IPS DF 4.7 (cell line): ENCODE data around the gene SLC39A12.
"Not testable (repeated sequence)": the region's sequence is repeated elsewhere in the genome, so short reads cannot be mapped to it uniquely, and the experiment has no call there.

Source experiments
- DNase-seq: peaks from one replicate; pipeline ENCODE4 v3.0.0-alpha.2; 2013; ENCODE audit warnings: low spot score; ENCODE audit errors: extremely low read depth

SLC39A12 gene

GRCh38 chr10:17951868-17952371 lies at the start of gene SLC39A12:
Gene SLC39A12 (plus strand): TSS chr10:17951918. CDS start chr10:17953277, 1,359 bp downstream.
- no peak for DNase-seq

DNA sequence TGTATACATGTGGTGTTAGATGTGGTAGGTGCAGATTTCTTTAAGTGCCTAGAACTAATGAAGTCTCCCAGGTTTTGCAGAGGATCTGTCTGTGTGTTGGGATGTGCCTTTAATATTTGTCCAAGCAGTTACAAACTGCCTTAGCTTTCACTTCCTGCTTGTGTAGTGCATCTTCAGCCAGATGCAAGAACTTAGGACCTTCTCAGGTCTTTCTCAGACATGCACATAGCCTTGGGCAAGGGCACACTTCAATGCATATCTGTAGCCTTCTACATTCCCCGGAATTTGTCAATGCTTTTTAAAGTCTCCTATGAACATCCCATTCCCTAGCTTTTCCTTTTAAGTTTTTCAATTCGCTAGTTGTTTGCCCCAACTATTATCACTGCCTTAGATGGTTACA lies 47.2 kb upstream of the SLC39A12 start:
- no peak for DNase-seq

GRCh38 chr10:17905491-17905890 lies 46.2 kb upstream of the SLC39A12 start:
- no peak for DNase-seq

GRCh38 chr10:17906002-17906401 lies 45.7 kb upstream of the SLC39A12 start:
- no peak for DNase-seq

DNA sequence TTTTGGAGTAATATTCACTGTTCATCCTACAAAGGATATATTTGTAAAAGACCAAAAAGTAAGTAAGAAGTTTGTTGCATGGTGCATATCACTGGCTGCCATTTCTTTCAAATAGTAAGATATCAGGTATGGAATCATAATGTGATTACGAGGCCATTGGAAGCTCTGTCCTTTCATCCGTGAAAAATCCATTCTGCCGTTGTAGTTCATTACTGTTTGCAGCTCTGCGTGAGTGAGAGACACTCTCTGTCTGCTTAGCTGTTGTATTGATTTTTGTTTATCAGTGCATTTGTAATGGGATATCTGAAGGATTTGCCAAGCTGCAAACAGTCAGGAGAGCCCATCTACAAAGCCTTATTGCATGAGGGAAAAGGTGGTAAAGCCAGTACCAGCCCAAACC lies 44.1 kb upstream of the SLC39A12 start:
- no peak for DNase-seq

DNA sequence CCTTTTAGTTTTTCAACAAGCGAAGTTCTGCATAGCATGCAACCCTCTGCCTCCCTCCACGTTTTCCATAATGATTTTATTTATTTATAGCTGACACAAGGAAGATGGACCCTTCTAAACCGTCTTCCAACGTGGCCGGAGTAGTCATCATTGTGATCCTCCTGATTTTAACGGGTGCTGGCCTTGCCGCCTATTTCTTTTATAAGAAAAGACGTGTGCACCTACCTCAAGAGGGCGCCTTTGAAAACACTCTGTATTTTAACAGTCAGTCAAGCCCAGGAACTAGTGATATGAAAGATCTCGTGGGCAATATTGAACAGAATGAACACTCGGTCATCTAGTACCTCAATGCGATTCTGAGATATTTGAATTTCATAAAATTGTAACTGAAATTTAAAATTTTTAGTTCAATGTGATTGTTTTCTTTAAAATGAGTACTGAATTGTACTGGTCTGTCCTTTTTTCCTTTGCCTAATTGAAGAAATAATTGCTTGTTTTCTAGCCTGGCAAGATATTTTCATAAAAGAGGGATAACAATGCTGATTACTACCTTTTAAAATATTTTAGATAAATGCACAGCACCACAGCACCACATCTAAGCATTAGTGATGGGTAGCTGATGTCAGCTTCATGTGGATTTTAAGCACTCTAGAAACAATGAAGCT lies 41.5 kb upstream of the SLC39A12 start:
- DNase-seq = no peak

DNA sequence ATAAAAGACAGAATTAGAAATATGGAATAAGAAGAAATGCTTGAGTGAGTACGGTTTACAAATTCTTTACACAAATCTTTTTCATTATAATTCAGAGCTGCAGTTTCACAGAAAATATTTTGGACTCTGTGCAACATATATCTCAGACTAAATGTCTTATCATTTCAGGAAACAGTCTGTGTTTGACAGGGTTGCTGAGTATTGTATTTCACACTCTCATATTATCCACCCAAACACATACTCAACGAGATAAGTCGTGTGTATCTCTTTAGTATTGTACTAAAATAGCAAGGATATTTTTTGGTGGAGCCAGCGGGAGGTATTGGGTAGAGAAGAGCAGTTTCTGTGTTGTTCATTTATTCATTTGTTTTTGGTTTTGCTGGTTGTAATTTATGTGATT lies 39.0 kb upstream of the SLC39A12 start:
- no peak for DNase-seq

- DNase-seq = no peak
Observed at GRCh38 chr10:17913604-17914003, 38.1 kb upstream of the SLC39A12 start.

DNA sequence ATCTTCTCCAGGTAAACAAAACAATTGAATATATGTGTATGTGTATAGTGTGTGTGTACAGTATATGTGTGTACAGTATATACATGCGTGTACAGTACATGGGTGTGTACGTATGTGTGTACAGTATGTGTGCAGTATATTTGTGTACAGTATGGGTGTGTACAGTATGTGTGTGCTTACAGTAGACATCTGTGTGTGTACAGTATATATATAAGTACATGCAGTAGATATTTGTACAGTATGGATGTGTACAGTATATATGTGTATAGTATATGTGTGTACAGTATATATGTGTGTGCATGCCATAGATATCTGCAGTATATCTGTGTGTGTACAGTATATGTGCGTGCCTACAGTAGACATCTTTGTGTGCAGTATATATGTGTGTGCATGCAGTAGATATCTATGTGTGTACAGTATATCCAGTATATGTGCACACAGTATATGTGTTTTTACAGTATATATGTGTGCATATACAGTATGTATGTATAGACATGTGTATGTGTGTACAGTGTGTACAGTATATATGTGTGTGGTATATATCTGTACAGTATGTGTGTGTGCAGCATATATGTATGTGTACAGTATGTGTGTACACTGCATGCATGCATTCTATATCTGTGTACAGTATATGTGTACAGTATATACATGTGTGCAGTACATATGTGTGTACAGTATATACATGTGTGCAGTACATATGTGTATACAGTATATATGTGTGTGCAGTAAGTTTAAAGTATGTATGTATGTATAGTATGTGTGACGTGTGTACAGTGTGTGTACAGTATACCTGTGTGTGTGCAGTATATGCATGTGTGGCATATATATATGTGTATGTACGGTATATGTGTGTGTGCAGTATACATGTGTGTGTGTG lies 37.3 kb upstream of the SLC39A12 start:
- no peak for DNase-seq

DNA sequence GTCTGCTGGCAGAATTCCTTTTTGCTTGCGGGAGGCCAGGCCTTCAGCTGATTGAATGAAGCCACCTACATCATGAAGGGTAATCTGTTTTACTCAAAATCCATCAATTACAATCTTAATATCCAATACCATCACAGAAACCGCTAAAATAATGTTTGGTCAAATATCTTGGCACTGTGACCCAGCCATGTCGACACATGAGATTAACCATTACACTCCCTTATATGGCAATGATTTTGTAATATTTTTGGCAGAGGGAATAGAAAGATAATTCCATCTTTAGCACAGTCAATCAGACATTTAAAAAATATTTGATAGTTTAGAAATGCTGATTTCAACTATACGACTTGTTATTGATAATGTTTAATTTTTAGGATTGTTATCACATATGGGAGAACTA lies 36.5 kb upstream of the SLC39A12 start:
- no peak for DNase-seq

GRCh38 chr10:17918187-17918903 lies 33.4 kb upstream of the SLC39A12 start:
- DNase-seq = no peak

GRCh38 chr10:17921378-17921777 lies 30.3 kb upstream of the SLC39A12 start:
- DNase-seq = no peak

- no peak for DNase-seq
Observed at GRCh38 chr10:17923728-17924127, 28.0 kb upstream of the SLC39A12 start.

DNA sequence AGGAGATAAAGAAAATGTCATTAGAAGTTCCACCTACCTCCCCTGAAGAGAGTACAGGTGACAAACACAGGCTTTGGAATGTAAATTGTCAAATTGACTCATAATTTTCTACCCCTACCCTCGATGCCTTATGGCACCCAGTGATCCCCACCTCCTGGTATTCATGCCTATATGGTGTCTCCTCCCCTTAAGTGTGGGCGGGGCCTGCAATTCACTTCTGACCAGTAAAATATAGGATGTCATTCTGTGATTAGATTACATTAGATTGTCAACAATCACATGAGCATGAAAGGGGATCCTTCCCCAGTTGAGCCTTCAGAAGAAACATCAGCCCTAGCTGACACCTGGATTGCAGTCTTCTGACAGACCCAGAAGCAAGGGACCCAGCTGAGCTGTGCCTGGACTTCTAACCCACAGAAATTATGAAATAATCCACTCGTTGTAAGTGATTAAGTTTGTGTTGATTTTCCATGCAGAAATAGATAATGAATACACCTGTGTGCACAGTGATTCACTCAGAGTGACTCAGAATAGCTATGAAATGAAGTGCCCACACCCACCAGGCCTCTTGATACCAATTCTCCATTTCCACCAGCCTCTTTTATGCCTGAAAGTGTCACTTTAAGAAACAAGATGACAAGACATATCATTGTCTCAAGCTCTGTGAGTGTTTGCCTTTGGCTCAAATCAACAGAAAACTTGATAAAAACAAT lies 8.5 kb upstream of the SLC39A12 start:
- no peak for DNase-seq

GRCh38 chr10:17950269-17950668 lies 1.4 kb upstream of the SLC39A12 start:
- DNase-seq = not testable (repeated sequence)

- no peak for DNase-seq
Observed at GRCh38 chr10:17950726-17951125, 992 bp upstream of the SLC39A12 start.

DNA sequence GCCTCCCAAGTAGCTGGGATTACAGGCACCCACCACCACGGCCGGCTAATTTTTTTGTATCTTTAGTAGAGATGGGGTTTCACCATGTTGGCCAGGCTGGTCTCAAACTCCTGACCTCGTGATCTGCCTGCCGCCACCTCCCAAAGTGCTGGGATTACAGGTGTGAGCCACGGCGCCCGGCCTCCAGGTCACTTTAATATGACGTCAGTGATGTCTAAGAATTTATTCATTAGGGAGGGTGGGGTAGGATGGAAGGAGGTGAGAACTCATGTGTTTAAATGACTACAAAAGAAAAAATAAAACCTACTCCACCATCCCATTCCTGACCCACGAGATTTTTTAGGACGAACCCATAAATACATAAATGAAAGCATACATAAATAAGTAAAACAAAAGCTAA lies 2.7 kb downstream of the SLC39A12 start:
- DNase-seq = not testable (repeated sequence)

DNA sequence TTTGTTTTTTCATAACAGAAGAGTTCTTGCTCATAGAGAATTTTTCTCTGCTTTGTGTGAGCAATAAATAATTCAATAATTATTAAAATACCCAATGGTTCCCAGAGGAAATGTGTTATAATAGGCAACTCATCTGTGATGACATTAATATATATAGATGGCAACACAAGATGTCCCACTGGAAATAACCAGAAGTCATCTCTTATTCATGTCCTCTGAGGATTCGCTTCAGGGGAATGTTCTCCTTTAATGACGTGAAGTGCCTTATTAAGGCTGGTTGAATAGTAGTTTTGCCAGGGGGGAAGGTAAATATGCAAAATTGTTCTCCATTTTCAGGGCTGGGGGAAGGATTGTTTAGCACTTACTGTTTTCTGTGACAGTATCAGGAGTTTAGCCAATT lies 3.1 kb downstream of the SLC39A12 start:
- DNase-seq = no peak

- DNase-seq = no peak
Observed at GRCh38 chr10:17958049-17958448, 6.3 kb downstream of the SLC39A12 start.

- no peak for DNase-seq
Observed at GRCh38 chr10:17959870-17960269, 8.2 kb downstream of the SLC39A12 start.
